Naive thymus-derived CD8-positive, alpha-beta T cell (primary cell): ENCODE measurements around the gene ZBTB16. TPM values are rescaled to one million over a fixed set of nuclear protein-coding genes. Genes with fewer than 3 reads are reported as not detected.
A peak's percentile ranks its signal among the peaks of the same experiment; 100 is the strongest.

Experiments
- ATAC-seq, 2 donors: fragments of 150-1000 bp; cut with Tn5 transposase in 1 of 2; sonication (Bioruptor Pico), chemical (Tn5 transposase) in 1 of 2; 1 replicate in 1 of 2; 2 replicates in 1 of 2; pipeline ENCODE4 v1.10.0; 2021; ENCODE audit warnings: mild to moderate bottlenecking in 2 of 2, moderate library complexity in 2 of 2
- POLR2A ChIA-PET: fragments of 350-600 bp; sonication (Branson Sonifier 250); formaldehyde crosslinking; loops from one replicate; lab custom pipeline; 2021; ENCODE audit warnings: antibody characterized with exemption; lab: Charles Lee
- DNase-seq, 10 donors: peaks; one replicate each; pipeline versions ENCODE4 v3.0.0 to v3.0.0-alpha.2; 2020 to 2022
- H3K27ac Mint-ChIP-seq, 10 donors: one replicate each; pipeline ENCODE4 v1.8.0; 2020 to 2022; ENCODE audit warnings: mild to moderate bottlenecking in 10 of 10, mixed read lengths in 10 of 10, moderate library complexity in 4 of 10, inconsistent platforms in 1 of 10
- H3K27me3 Mint-ChIP-seq, 5 donors: one replicate each; pipeline ENCODE4 v1.8.0; 2021 to 2022; ENCODE audit warnings: mixed read lengths in 5 of 5
- H3K36me3 Mint-ChIP-seq, 3 donors: one replicate each; pipeline ENCODE4 v1.8.0; 2020 to 2022; ENCODE audit warnings: mixed read lengths in 3 of 3, mild to moderate bottlenecking in 2 of 3, inconsistent platforms in 1 of 3
- H3K4me1 Mint-ChIP-seq, 4 donors: one replicate each; pipeline ENCODE4 v1.8.0; 2021 to 2022; ENCODE audit warnings: mixed read lengths in 4 of 4
- H3K4me3 Mint-ChIP-seq, 10 donors: one replicate each; pipeline ENCODE4 v1.8.0; 2020 to 2022; ENCODE audit warnings: mild to moderate bottlenecking in 10 of 10, mixed read lengths in 10 of 10, moderate library complexity in 6 of 10, inconsistent platforms in 1 of 10
- H3K9me3 Mint-ChIP-seq, 9 donors: one replicate each; pipeline ENCODE4 v1.8.0; 2020 to 2022; ENCODE audit warnings: mixed read lengths in 9 of 9, mild to moderate bottlenecking in 3 of 9, inconsistent platforms in 1 of 9, moderate library complexity in 1 of 9
- polyA plus RNA-seq, 3 donors: library from polyadenylated mRNA; unstranded; fragments of 300-500 nt; fragmentation: Illumina TruSeq; gene quantifications; one replicate each; pipeline ENCODE4 v1.2.3, GENCODE V29; 2021
- total RNA-seq, 8 experiments: library from RNA in 2 of 8; stranded (reverse) in 2 of 8; gene quantifications; one replicate each; pipeline ENCODE4 v1.2.3 and lab custom pipeline; 2021 to 2026

The ZBTB16 gene
- total and polyA plus RNA-seq, 5 experiments from 2014 or later: 0.21 to 7.5 (median 2.5) TPM

- H3K9me3 Mint-ChIP-seq: no peaks in the 10 kb centered on the region
- POLR2A ChIA-PET: interaction anchor here (1.0 kb wide), 1 partner anchor 366 kb away, joined by 3 read pairs; no protein-coding TSS in a partner anchor
- H3K27me3 Mint-ChIP-seq: peaks cover 0 to 5% (median 2%) of the 10 kb centered on the region in 5 donors
These were observed 203.4 kb downstream of the ZBTB16 start for GRCh38 chr11:114262681-114263512.

GRCh38 chr11:114263513-114264170, 204.1 kb downstream of the ZBTB16 start:
- POLR2A ChIA-PET: no interaction called here
- no peak overlapping the region for H3K4me3 Mint-ChIP-seq
- no peak for DNase-seq
- peaks cover 0 to 22% (median 4%) of the 10 kb centered on the region in 4 donors for H3K4me1 Mint-ChIP-seq
- H3K27me3 Mint-ChIP-seq: peaks cover 0 to 5% (median 2%) of the 10 kb centered on the region in 5 donors
- ATAC-seq: no peak
- no peaks in the 10 kb centered on the region for H3K36me3 Mint-ChIP-seq
- no peaks in the 10 kb centered on the region for H3K9me3 Mint-ChIP-seq
- H3K27ac Mint-ChIP-seq: no peak overlapping the region

More at GRCh38 chr11:114262681-114263512, 203.4 kb downstream of the ZBTB16 start:
- H3K4me1 Mint-ChIP-seq: peaks cover 0 to 25% (median 4%) of the 10 kb centered on the region in 4 donors
- H3K36me3 Mint-ChIP-seq: no peaks in the 10 kb centered on the region
- peak in 6 of 10 donors; percentile 7 to 37 (median 25) for DNase-seq
- H3K27ac Mint-ChIP-seq: no peak overlapping the region
- H3K4me3 Mint-ChIP-seq: no peak overlapping the region
- ATAC-seq: peak; percentile 50 to 61

GRCh38 chr11:114264381-114264780, 204.9 kb downstream of the ZBTB16 start:
- Mint-ChIP-seq H3K9me3 (no peaks in the 10 kb centered on the region), H3K27me3 (peaks cover 0 to 7% (median 5%) of the 10 kb centered on the region in 5 donors), H3K36me3 (no peaks in the 10 kb centered on the region), H3K27ac (no peak overlapping the region), H3K4me1 (peaks cover 0 to 16% (median 2%) of the 10 kb centered on the region in 4 donors), H3K4me3 (no peak overlapping the region)
- DNase-seq (no peak), ATAC-seq (no peak)
- POLR2A ChIA-PET: interaction anchor here (0.6 kb wide), 1 partner anchor 1005 kb away, joined by 3 read pairs; no protein-coding TSS in a partner anchor

DNA sequence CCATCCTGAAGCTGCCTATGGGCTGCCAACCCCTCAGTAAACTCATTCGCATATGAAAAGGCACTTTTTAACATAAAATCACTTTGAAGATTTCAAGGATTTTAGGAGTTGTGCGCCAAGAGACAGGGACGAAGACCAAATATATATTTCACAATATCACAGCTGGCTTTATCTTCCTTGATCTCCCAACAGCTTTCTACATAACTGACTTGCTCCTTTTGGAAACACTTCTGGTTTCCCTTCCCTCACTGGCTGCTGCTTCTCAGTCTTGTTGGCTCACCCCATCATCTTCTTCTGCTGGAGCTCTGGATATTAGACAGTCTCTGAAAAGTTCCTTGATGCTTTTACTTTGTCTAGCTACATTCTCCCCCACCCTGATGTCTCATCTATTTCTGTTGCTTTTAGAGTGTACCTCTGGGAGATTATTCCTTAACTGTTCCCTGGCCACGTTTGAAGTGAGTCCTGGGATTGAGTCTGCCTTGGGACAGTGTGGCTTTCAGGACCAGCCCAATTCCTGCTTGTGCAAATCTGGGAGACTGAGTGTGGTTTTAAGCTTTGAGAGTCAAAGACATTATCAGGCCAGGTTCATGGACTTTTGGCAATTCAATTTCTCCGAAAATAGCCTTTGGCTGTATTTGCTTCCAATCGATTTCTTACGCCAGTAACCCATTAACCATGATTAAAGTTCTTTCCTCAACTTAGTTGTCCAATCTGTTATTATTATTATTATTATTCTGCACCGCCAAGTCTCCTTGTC, 205.8 kb downstream of the ZBTB16 start:
- Mint-ChIP-seq H3K27me3 (peaks cover 0 to 9% (median 5%) of the 10 kb centered on the region in 5 donors), H3K4me1 (peaks cover 0 to 6% (median 2%) of the 10 kb centered on the region in 4 donors), H3K9me3 (no peaks in the 10 kb centered on the region), H3K36me3 (no peaks in the 10 kb centered on the region), H3K27ac (no peak overlapping the region), H3K4me3 (no peak overlapping the region)
- no peak for DNase-seq
- POLR2A ChIA-PET: interaction anchor here (0.6 kb wide), 1 partner anchor 1006 kb away, joined by 3 read pairs; no protein-coding TSS in a partner anchor
- no peak for ATAC-seq

- no peak overlapping the region for H3K27ac Mint-ChIP-seq
- H3K4me3 Mint-ChIP-seq: no peak overlapping the region
- ATAC-seq (no peak), DNase-seq (no peak)
- H3K27me3 Mint-ChIP-seq: peaks cover 16 to 37% (median 30%) of the 10 kb centered on the region in 5 donors
- H3K36me3 Mint-ChIP-seq: no peaks in the 10 kb centered on the region
- no peaks in the 10 kb centered on the region for H3K9me3 Mint-ChIP-seq
- peaks cover 0 to 2% (median 0%) of the 10 kb centered on the region in 4 donors for H3K4me1 Mint-ChIP-seq
- POLR2A ChIA-PET: no interaction called here
These were observed 210.0 kb downstream of the ZBTB16 start for GRCh38 chr11:114269498-114269897.

DNA sequence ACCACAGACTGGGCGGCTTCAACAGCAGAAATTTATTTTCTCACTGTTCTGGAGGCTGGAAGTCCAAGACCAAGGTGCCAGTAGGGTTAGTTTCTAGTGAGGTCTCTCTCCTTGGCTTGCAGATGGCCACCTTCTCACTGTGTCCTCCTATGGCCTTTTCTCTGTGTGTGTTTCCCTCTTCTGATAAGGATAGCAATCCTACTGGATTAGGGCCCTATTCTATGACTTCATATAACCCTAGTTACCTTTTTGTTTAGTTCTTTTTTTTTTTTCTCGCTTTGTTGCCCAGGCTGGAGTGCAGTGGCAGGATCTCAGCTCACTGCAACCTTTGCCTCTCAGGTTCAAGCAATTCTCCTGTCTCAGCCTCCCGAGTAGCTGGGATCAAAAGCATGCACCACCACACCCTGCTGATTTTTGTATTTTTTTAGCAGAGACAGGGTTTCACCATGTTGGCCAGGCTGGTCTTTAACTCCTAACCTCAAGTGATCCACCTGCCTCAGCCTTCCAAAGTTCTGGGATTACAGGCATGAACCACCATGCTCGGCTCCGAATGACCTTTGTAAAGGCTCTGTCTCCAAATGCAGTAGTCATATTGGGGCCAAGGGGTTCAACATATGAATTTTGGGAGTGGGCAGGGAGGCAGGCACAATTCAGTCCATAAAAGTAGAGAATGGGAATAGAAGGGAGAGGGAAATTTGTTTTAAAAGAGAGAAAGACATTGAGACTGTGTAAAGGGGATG, 211.2 kb downstream of the ZBTB16 start:
- DNase-seq (no peak), ATAC-seq (no peak)
- POLR2A ChIA-PET: no interaction called here
- Mint-ChIP-seq H3K9me3 (no peaks in the 10 kb centered on the region), H3K27me3 (peaks cover 19 to 47% (median 40%) of the 10 kb centered on the region in 5 donors), H3K27ac (no peak overlapping the region), H3K36me3 (no peaks in the 10 kb centered on the region), H3K4me3 (no peak overlapping the region), H3K4me1 (peaks cover 0 to 2% (median 0%) of the 10 kb centered on the region in 4 donors)

DNA sequence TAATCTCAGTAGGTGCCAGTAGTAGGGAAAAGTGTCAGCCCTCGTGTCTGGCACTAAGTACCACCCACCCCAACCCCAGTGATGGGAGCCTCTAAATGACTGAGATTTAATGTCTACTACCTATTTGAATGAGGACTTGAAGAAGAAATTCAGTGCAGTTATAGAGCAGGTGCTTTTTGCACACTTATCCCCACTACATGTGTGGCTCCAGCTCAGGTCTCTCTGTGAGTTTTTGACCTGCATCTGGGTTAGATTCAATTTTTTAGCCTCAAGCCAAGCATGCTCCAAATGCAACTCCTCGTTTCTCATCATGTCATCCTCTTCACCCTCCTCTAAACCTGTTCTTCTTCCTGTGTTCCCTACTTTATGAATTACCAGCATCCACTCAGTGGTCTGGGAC, 211.8 kb downstream of the ZBTB16 start:
- H3K4me3 Mint-ChIP-seq: no peak overlapping the region

GRCh38 chr11:114272311-114272710, 212.8 kb downstream of the ZBTB16 start:
- peaks cover 26 to 58% (median 50%) of the 10 kb centered on the region in 5 donors for H3K27me3 Mint-ChIP-seq
- ATAC-seq (no peak), DNase-seq (no peak)
- POLR2A ChIA-PET: no interaction called here
- H3K27ac Mint-ChIP-seq: peak overlapping the region in 1 of 10 donors; percentile 30
- no peak overlapping the region for H3K4me3 Mint-ChIP-seq
- H3K36me3 Mint-ChIP-seq: no peaks in the 10 kb centered on the region
- peaks cover 0 to 2% (median 0%) of the 10 kb centered on the region in 4 donors for H3K4me1 Mint-ChIP-seq
- H3K9me3 Mint-ChIP-seq: peaks cover 0 to under 1% (median 0%) of the 10 kb centered on the region in 9 donors

More for the DNA sequence above, 211.8 kb downstream of the ZBTB16 start:
- H3K4me1 Mint-ChIP-seq: peaks cover 0 to 2% (median 0%) of the 10 kb centered on the region in 4 donors
- POLR2A ChIA-PET: no interaction called here
- ATAC-seq: no peak
- H3K36me3 Mint-ChIP-seq: no peaks in the 10 kb centered on the region
- H3K9me3 Mint-ChIP-seq: no peaks in the 10 kb centered on the region
- no peak for DNase-seq
- peaks cover 19 to 48% (median 44%) of the 10 kb centered on the region in 5 donors for H3K27me3 Mint-ChIP-seq
- H3K27ac Mint-ChIP-seq: no peak overlapping the region

GRCh38 chr11:114273071-114273470, 213.6 kb downstream of the ZBTB16 start:
- no peaks in the 10 kb centered on the region for H3K36me3 Mint-ChIP-seq
- peaks cover 0 to 1% (median 0%) of the 10 kb centered on the region in 9 donors for H3K9me3 Mint-ChIP-seq
- POLR2A ChIA-PET: no interaction called here
- H3K27ac Mint-ChIP-seq: no peak overlapping the region
- H3K4me1 Mint-ChIP-seq: peaks cover 0 to 2% (median 0%) of the 10 kb centered on the region in 4 donors
- H3K27me3 Mint-ChIP-seq: peaks cover 28 to 60% (median 49%) of the 10 kb centered on the region in 5 donors
- ATAC-seq (no peak), DNase-seq (no peak)
- no peak overlapping the region for H3K4me3 Mint-ChIP-seq

DNA sequence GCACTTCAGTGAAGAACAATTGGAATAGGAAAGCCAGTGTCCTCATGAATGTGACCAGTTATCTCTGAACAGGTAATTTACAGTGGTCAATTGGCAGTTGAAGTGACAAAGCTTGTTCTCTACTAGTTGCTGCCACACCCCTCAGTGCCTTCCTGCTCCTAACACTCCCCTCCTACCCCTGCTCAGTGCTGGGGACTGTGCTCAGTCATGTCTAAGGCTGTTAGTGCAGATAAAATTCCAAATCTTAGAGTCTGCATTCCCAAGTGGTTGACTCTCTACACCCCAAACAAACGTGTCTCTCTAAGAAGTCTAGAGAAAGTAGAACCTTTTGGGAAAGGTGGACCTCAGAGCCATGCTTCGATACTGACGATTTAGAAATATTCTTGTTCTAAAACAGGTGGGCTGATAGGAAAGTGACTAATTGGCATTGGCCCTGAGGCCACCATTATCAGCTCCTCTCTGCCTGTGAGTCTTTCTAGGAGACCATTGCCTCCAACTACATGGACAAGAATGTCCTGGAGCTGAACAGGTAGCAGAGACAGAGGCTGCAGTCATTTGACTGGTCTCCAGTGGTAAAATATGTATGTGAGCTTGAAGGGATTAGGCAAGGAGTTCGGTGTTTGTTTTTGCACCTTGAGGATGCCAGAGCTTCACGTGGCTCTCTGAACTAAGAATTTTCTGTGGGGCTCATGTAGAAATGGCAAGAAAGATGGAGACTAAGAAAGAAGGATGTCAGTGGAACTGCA, 214.6 kb downstream of the ZBTB16 start:
- DNase-seq (no peak), ATAC-seq (no peak)
- Mint-ChIP-seq H3K9me3 (peaks cover 0 to 1% (median 0%) of the 10 kb centered on the region in 9 donors), H3K4me1 (peaks cover 0 to 2% (median 0%) of the 10 kb centered on the region in 4 donors), H3K27me3 (peaks cover 31 to 70% (median 55%) of the 10 kb centered on the region in 5 donors), H3K27ac (no peak overlapping the region), H3K36me3 (no peaks in the 10 kb centered on the region), H3K4me3 (no peak overlapping the region)
- POLR2A ChIA-PET: no interaction called here

GRCh38 chr11:114274637-114275036, 215.1 kb downstream of the ZBTB16 start:
- Mint-ChIP-seq H3K36me3 (no peaks in the 10 kb centered on the region), H3K9me3 (peaks cover 0 to 1% (median 0%) of the 10 kb centered on the region in 9 donors), H3K27ac (peak overlapping the region in 1 of 10 donors; percentile 10), H3K27me3 (peaks cover 27 to 76% (median 58%) of the 10 kb centered on the region in 5 donors), H3K4me3 (no peak overlapping the region), H3K4me1 (peaks cover 0 to 2% (median 0%) of the 10 kb centered on the region in 4 donors)
- DNase-seq: no peak
- POLR2A ChIA-PET: no interaction called here
- ATAC-seq: no peak
